ENCODE results near the gene ATP2A3.

DNA sequence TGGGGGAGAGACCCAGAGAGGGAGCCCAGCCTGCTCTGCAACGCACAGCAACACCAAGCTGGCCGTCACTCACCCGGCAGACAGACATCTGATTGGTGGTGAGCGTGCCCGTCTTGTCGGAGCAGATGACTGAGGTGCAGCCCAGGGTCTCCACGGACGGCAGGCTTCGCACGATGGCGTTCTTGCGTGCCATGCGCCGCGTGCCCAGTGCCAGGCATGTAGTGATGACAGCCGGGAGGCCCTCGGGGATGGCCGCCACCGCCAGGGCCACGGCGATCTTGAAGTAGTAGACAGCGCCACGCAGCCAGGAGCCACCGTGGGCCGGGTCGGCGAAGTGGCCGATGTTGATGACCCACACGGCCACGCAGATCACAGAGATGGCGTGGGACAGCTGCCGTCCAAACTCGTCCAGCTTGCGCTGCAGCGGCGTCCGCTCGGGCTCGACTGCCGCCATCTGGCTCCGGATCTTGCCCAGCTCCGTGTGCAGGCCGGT, 16.9 kb downstream of the ATP2A3 start:
- TF ChIP-seq CTCF (IDR thresholded peaks at IDR 0.05; ENCODE audit: insufficient read depth, low read length) (no peak), GABPA (IDR thresholded peaks at IDR 0.05; ENCODE audit: low read depth) (no peak)

Data from HL-60 (cell line).